H1 (cell line): ENCODE results near the gene ELOVL2. TPM values are rescaled to one million over a fixed set of nuclear protein-coding genes. Genes with fewer than 3 reads are reported as not detected.
"Not testable (repeated sequence)": the region's sequence is repeated elsewhere in the genome, so short reads cannot be mapped to it uniquely, and the experiment has no call there.

Source experiments
- CTCF ChIA-PET: fragments of 300-600 bp; sonication (Branson Sonifier 250); formaldehyde crosslinking; loops from one replicate; lab custom pipeline; 2021; ENCODE audit not compliant: partially characterized antibody; lab: Charles Lee
- POLR2A ChIA-PET: fragments of 300-600 bp; sonication (Branson Sonifier 250); formaldehyde crosslinking; loops from one replicate; lab custom pipeline; 2021; ENCODE audit warnings: inconsistent platforms; ENCODE audit not compliant: partially characterized antibody; lab: Charles Lee
- DNase-seq, 2 experiments: peaks; one replicate each; pipeline versions ENCODE4 v3.0.0 to v3.0.0-alpha.2; 2010 to 2022; ENCODE audit warnings: low spot score in 2 of 2, low read depth in 1 of 2, mixed read lengths in 1 of 2
- FAIRE-seq: peaks from 2 replicates; lab custom pipeline; 2011; peaks lifted over from hg19 to GRCh38; lab: Jason Lieb, UNC
- H2AFZ ChIP-seq: 2 replicates; pipeline ENCODE4 v1.8.1; 2012; ENCODE audit warnings: low read length, inconsistent platforms
- H2AK5ac ChIP-seq: 2 replicates; pipeline ENCODE4 v1.6.1; 2013; ENCODE audit warnings: low read depth, low read length
- H2BK120ac ChIP-seq: replicated peaks from 2 replicates; pipeline ENCODE3; 2013; ENCODE audit warnings: low read depth, low read length, inconsistent platforms
- H2BK12ac ChIP-seq: 2 replicates; pipeline ENCODE4 v1.6.1; 2013; ENCODE audit warnings: low read depth, low read length
- H2BK15ac ChIP-seq: 2 replicates; pipeline ENCODE4 v1.6.1; 2013; ENCODE audit warnings: low read length
- H2BK20ac ChIP-seq: 2 replicates; pipeline ENCODE4 v1.6.1; 2013; ENCODE audit warnings: low read length
- H2BK5ac ChIP-seq: 2 replicates; pipeline ENCODE4 v1.6.1; 2013; ENCODE audit warnings: low read depth, low read length
- H3K14ac ChIP-seq: 2 replicates; pipeline ENCODE4 v1.6.1; 2013; ENCODE audit warnings: inconsistent platforms; ENCODE audit not compliant: insufficient read length
- H3K18ac ChIP-seq: 2 replicates; pipeline ENCODE4 v1.6.1; 2013; ENCODE audit warnings: low read length; ENCODE audit errors: extremely low read depth
- H3K23ac ChIP-seq: 2 replicates; pipeline ENCODE4 v1.6.1; 2013; ENCODE audit warnings: inconsistent platforms; ENCODE audit not compliant: insufficient read length
- H3K23me2 ChIP-seq: 2 replicates; pipeline ENCODE4 v1.6.1; 2013; ENCODE audit warnings: low read depth, low read length
- H3K27ac ChIP-seq: 2 replicates; pipeline ENCODE4 v1.6.1; 2011; ENCODE audit warnings: low read depth, low read length, inconsistent platforms
- H3K27me3 ChIP-seq, 4 experiments: replicated peaks in 1 of 4; 1 replicate in 1 of 4; 2 replicates in 3 of 4; pipeline versions ENCODE4 v1.6.1 to v1.8.1; 2011 to 2013; ENCODE audit warnings: low read length in 3 of 4, mild to moderate bottlenecking in 3 of 4, inconsistent platforms in 2 of 4, mixed read lengths in 2 of 4, moderate library complexity in 1 of 4; ENCODE audit not compliant: control insufficient read depth in 3 of 4, insufficient read depth in 3 of 4; ENCODE audit errors: extremely low read depth in 1 of 4
- H3K36me3 ChIP-seq, 4 experiments: 2 replicates each; pipeline versions ENCODE4 v1.6.1 to v1.8.1; 2011 to 2013; ENCODE audit warnings: mild to moderate bottlenecking in 4 of 4, low read length in 3 of 4, moderate library complexity in 2 of 4, control low read depth in 1 of 4, inconsistent platforms in 1 of 4; ENCODE audit not compliant: insufficient read depth in 4 of 4, control insufficient read depth in 2 of 4
- H3K4ac ChIP-seq: replicated peaks from 2 replicates; pipeline ENCODE3; 2013; ENCODE audit warnings: low read length, low read depth, mixed read lengths, inconsistent platforms; ENCODE audit not compliant: insufficient read length
- H3K4me1 ChIP-seq, 4 experiments: replicated peaks in 1 of 4; 1 replicate in 1 of 4; 2 replicates in 3 of 4; pipeline versions ENCODE4 v1.6.1 to v1.8.1; 2011 to 2013; ENCODE audit warnings: low read length in 3 of 4, inconsistent platforms in 2 of 4, mixed read lengths in 1 of 4; ENCODE audit not compliant: insufficient read depth in 4 of 4, control insufficient read depth in 3 of 4
- H3K4me2 ChIP-seq, 2 experiments: 2 replicates each; pipeline versions ENCODE4 v1.6.1 to v1.8.1; 2011 to 2013; ENCODE audit warnings: low read depth in 2 of 2, low read length in 2 of 2, control low read depth in 1 of 2, inconsistent platforms in 1 of 2, mild to moderate bottlenecking in 1 of 2; ENCODE audit not compliant: insufficient read depth in 1 of 2
- H3K4me3 ChIP-seq, 4 experiments: fragments of 200-600, 300-600 bp in 1 of 4; sonication (generic), shearing (Covaris generic), sonication (Bioruptor Twin) in 1 of 4; 2 replicates each; pipeline versions ENCODE4 v1.5.1 to v1.8.1; 2011 to 2016; ENCODE audit warnings: low read length in 4 of 4, low read depth in 3 of 4, control low read depth in 2 of 4, inconsistent platforms in 2 of 4, mild to moderate bottlenecking in 2 of 4, mixed read lengths in 1 of 4, moderate library complexity in 1 of 4; ENCODE audit not compliant: insufficient read depth in 2 of 4; ENCODE audit errors: extremely low read depth in 1 of 4
- H3K56ac ChIP-seq: replicated peaks from 2 replicates; pipeline ENCODE3; 2013; ENCODE audit warnings: low read depth, mild to moderate bottlenecking, mixed read lengths, low read length, inconsistent platforms; ENCODE audit not compliant: insufficient read length
- H3K79me1 ChIP-seq: 2 replicates; pipeline ENCODE4 v1.6.1; 2013; ENCODE audit warnings: low read depth, low read length, control low read depth
- H3K79me2 ChIP-seq, 2 experiments: 2 replicates each; pipeline versions ENCODE4 v1.6.1 to v1.8.1; 2012 to 2013; ENCODE audit warnings: low read length in 2 of 2, mild to moderate bottlenecking in 2 of 2, inconsistent platforms in 1 of 2; ENCODE audit not compliant: insufficient read depth in 2 of 2, control insufficient read depth in 1 of 2
- H3K9ac ChIP-seq, 4 experiments: replicated peaks in 1 of 4; 1 replicate in 1 of 4; 2 replicates in 3 of 4; pipeline versions ENCODE4 v1.6.1 to v1.8.1; 2011 to 2013; ENCODE audit warnings: low read depth in 3 of 4, low read length in 3 of 4, control low read depth in 2 of 4, mild to moderate bottlenecking in 2 of 4, moderate library complexity in 2 of 4, inconsistent platforms in 1 of 4; ENCODE audit errors: extremely low read depth in 1 of 4
- H3K9me3 ChIP-seq, 2 experiments: 2 replicates each; pipeline versions ENCODE4 v1.6.1 to v1.8.1; 2012 to 2013; ENCODE audit warnings: mild to moderate bottlenecking in 2 of 2, moderate library complexity in 2 of 2, control low read depth in 1 of 2, inconsistent platforms in 1 of 2, low read depth in 1 of 2, low read length in 1 of 2, mixed read lengths in 1 of 2; ENCODE audit not compliant: insufficient read depth in 2 of 2
- H4K20me1 ChIP-seq, 2 experiments: replicated peaks in 1 of 2; 2 replicates each; pipeline versions ENCODE3 to v1.8.1; 2011 to 2013; ENCODE audit warnings: inconsistent platforms in 2 of 2, low read length in 2 of 2, mild to moderate bottlenecking in 1 of 2; ENCODE audit not compliant: insufficient read depth in 2 of 2, control insufficient read depth in 1 of 2
- H4K5ac ChIP-seq: 2 replicates; pipeline ENCODE4 v1.6.1; 2013; ENCODE audit warnings: low read length, low read depth, mixed read lengths, inconsistent platforms; ENCODE audit not compliant: insufficient read length
- H4K8ac ChIP-seq: 2 replicates; pipeline ENCODE4 v1.8.0; 2013; ENCODE audit warnings: mild to moderate bottlenecking, moderate library complexity, low read length, inconsistent platforms; ENCODE audit not compliant: insufficient read depth; ENCODE audit errors: extremely low read depth
- H4K91ac ChIP-seq: replicated peaks from 2 replicates; pipeline ENCODE3; 2013; ENCODE audit warnings: low read length, mixed read lengths, inconsistent platforms; ENCODE audit not compliant: insufficient read length
- EZH2 ChIP-seq: fragments of 200-600 bp; sonication (generic); IDR thresholded peaks from 2 replicates; pipeline ENCODE4 v1.7.1; 2012; ENCODE audit warnings: low read depth, mild to moderate bottlenecking, moderate library complexity, low read length, inconsistent platforms; ENCODE audit not compliant: severe bottlenecking
- TAF1 ChIP-seq: IDR thresholded peaks from 2 replicates; pipeline ENCODE4 v1.6.1; 2011; ENCODE audit warnings: mild to moderate bottlenecking, low read depth, low read length
- TEAD4 ChIP-seq: IDR thresholded peaks from 2 replicates; pipeline ENCODE4 v1.6.1; 2012; ENCODE audit warnings: low read depth, low read length, inconsistent platforms, mixed read lengths
- ZNF274 ChIP-seq: IDR thresholded peaks from 2 replicates; pipeline ENCODE4 v1.7.0; 2012; ENCODE audit warnings: low read length, borderline replicate concordance; ENCODE audit errors: extremely low read depth
- WGBS, 2 experiments: shearing (Covaris generic) in 1 of 2; methylation state at CpG; one replicate each; pipeline versions ENCODE4 v1.1.6 to v1.1.7; 2013 to 2015; ENCODE audit warnings: low lambda C conversion rate in 2 of 2, mixed read lengths in 2 of 2, inconsistent platforms in 1 of 2, low coverage in 1 of 2, missing lambda C conversion rate in 1 of 2; ENCODE audit not compliant: insufficient replicate concordance in 2 of 2, insufficient coverage in 1 of 2, insufficient read length in 1 of 2; ENCODE audit errors: extremely low coverage in 1 of 2, missing lambda C conversion rate in 1 of 2; 5-methylcytosine and 5-hydroxymethylcytosine counted together
- polyA plus RNA-seq, 7 experiments: library from polyadenylated mRNA; depleted of rRNA in 3 of 7; stranded (reverse) in 5 of 7; unstranded in 2 of 7; fragments of >200 nt in 5 of 7; fragments of 200-250 nt in 2 of 7; gene quantifications; 1 replicate in 5 of 7; 2 replicates in 1 of 7; 4 replicates in 1 of 7; pipeline versions ENCODE4 v1.2.1 to v1.2.3, GENCODE V29; 2011 to 2013; ENCODE audit warnings: missing spikeins in 2 of 7, mixed read lengths in 2 of 7
- total RNA-seq: library from RNA; stranded (reverse); fragmentation: NEBNext Ultra II Directional; extraction: Animal tissue kit (Norgen Biotek cat#: 25700); gene quantifications from 2 replicates; pipeline ENCODE4 v1.2.1, GENCODE V29; 2021

The ELOVL2 gene
- total and polyA plus RNA-seq, 2 of the 8 experiments (the other 6 are each of a cell fraction or from before 2014, with no cell fraction given) = 0.42 to 0.89 TPM

DNA sequence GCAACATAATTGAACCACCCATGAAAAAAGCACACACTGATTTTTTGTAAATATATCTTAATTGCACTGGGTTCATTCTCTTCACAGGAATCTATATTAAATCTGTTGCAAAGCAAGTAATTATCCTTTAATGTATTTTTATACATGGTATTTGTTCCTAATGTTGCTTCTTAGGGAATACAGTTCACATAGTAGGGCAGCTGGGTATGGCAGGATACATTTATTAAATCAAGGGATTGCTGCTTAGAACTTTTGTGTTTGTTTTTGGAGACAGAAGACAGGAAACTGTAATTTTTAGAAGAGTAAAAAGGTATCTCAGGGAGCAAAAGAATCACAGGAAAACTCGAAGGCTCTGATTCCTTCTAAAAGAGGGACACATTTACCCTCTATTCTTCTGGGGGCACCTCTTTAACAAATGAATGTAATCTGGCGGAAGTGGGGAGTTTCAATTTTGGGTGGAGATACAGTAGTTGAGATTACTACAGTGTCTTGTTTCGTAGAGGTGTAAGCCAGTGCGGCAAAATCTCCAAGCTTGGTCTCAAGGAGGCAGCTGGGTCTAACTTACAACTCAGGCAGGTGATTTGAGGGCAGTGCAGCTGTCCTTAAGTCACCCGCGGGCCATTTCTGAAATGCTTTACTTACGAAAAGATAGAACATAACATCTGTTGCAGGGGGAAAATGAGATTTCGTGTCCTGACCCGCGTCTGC lies 48.7 kb upstream of the ELOVL2 start (continued):
- TF ChIP-seq ZNF274 = no peak
- no peak for TF ChIP-seq TEAD4
- no peak for TF ChIP-seq TAF1
- no peak for TF ChIP-seq EZH2

GRCh38 chr6:11091141-11091540 lies 47.0 kb upstream of the ELOVL2 start:
- H2BK5ac ChIP-seq, H3K27me3 ChIP-seq, H3K9ac ChIP-seq, H4K8ac ChIP-seq, H3K4me1 ChIP-seq, H2AFZ ChIP-seq, H3K56ac ChIP-seq, H3K4me2 ChIP-seq, DNase-seq, H3K9me3 ChIP-seq, H3K14ac ChIP-seq, H2AK5ac ChIP-seq, H3K36me3 ChIP-seq, POLR2A ChIA-PET, H2BK15ac ChIP-seq, H4K5ac ChIP-seq, H3K4me3 ChIP-seq, H4K91ac ChIP-seq, H3K79me1 ChIP-seq, H3K18ac ChIP-seq, H2BK12ac ChIP-seq, H3K23ac ChIP-seq, H3K23me2 ChIP-seq, H2BK20ac ChIP-seq, H4K20me1 ChIP-seq, H3K27ac ChIP-seq, H3K4ac ChIP-seq, FAIRE-seq, H2BK120ac ChIP-seq: not testable (repeated sequence)
- 85% methylated on average over 5 of the region's 5 CpGs; no CpG with 5 or more reads in 1 of the 2 experiments for WGBS, 2 experiments
- CTCF ChIA-PET = interaction anchor here (0.7 to 1.6 kb wide), 6 partner anchors 11 to 487 kb away, joined by 3 to 5 read pairs (median 4); no protein-coding TSS in a partner anchor
- H3K79me2 ChIP-seq = peaks cover 0 to 20% of the 10 kb centered on the region in 2 experiments; a peak in 2 of 4 replicates
